K562 (cell line): ENCODE results near the gene MYADML2. TPM values are rescaled to one million over a fixed set of nuclear protein-coding genes. Genes with fewer than 3 reads are reported as not detected.

ENCODE experiments used
- HCFC1 ChIP-seq: IDR thresholded peaks from 2 replicates; pipeline ENCODE4 v1.6.1; 2012; ENCODE audit warnings: low read depth, low read length, improper control_type of control experiment
- IRF2 ChIP-seq: sonication (generic); formaldehyde crosslinking; IDR thresholded peaks from 2 replicates; pipeline ENCODE4 v1.8.1; 2022; ENCODE audit warnings: mild to moderate bottlenecking, missing genetic modification reagents
- MEF2D ChIP-seq: conservative IDR thresholded peaks from 2 replicates; pipeline ENCODE4 v1.6.1; 2016; ENCODE audit warnings: low read depth, missing genetic modification characterization, missing compliant biosample characterization
- SP1 ChIP-seq: sonication (generic); formaldehyde crosslinking; IDR thresholded peaks from 2 replicates; pipeline ENCODE4 v1.8.1; 2022; ENCODE audit warnings: mild to moderate bottlenecking, missing genetic modification reagents
- THRAP3 ChIP-seq: fragments of 450-650 bp; IDR thresholded peaks from 2 replicates; pipeline ENCODE4 v1.6.1; 2016; ENCODE audit warnings: mild to moderate bottlenecking, inconsistent platforms, borderline replicate concordance
- ZBTB40 ChIP-seq, 2 experiments: fragments of 450-650 bp in 1 of 2; sonication (generic) in 1 of 2; formaldehyde crosslinking in 1 of 2; IDR thresholded peaks; 2 replicates each; pipeline versions ENCODE4 v1.7.1 to v1.9.0; 2016 to 2022; ENCODE audit warnings: inconsistent platforms in 1 of 2, mild to moderate bottlenecking in 1 of 2, missing genetic modification reagents in 1 of 2
- ZNF23 ChIP-seq: fragments of 250-450 bp; sonication (Bioruptor Pico); IDR thresholded peaks from 2 replicates; pipeline ENCODE4 v1.4.0; 2020; ENCODE audit warnings: mild to moderate bottlenecking
- ZNF551 ChIP-seq: fragments of 250-450 bp; sonication (Bioruptor Pico); IDR thresholded peaks from 2 replicates; pipeline ENCODE4 v1.5.0; 2021; ENCODE audit warnings: mild to moderate bottlenecking, moderate library complexity
- ZZZ3 ChIP-seq: fragments of 450-650 bp; IDR thresholded peaks from 2 replicates; pipeline ENCODE4 v1.6.1; 2016; ENCODE audit warnings: antibody characterized with exemption, mild to moderate bottlenecking, moderate library complexity
- polyA plus RNA-seq, 8 experiments: library from polyadenylated mRNA; depleted of rRNA in 4 of 8; stranded (reverse) in 5 of 8; unstranded in 3 of 8; fragments of >200 nt; fragmentation: Nextera tagmentation in 2 of 8; fragmentation: Illumina TruSeq in 1 of 8; extraction: Ambion mirVana in 2 of 8; extraction: Trizol in 1 of 8; gene quantifications; 2 replicates each; pipeline versions ENCODE4 v1.2.1 to v1.2.3, GENCODE V29; 2011 to 2014; ENCODE audit warnings: inconsistent platforms in 1 of 8, missing spikeins in 1 of 8
- total RNA-seq, 7 experiments: library from RNA; depleted of rRNA in 6 of 7; stranded (reverse); fragments of >200 nt in 6 of 7; fragmentation: Illumina TruSeq in 2 of 7; extraction: Trizol in 2 of 7; gene quantifications; 2 replicates each; pipeline versions ENCODE4 v1.2.1 to v1.2.3, GENCODE V29; 2011 to 2021; ENCODE audit warnings: low replicate concordance in 1 of 7
- TF ChIP-seq, protein P1 (sequence below): fragments of 450-650 bp; IDR thresholded peaks from 2 replicates; pipeline ENCODE4 v1.6.1; 2018; ENCODE audit warnings: mild to moderate bottlenecking, low read depth; ENCODE audit not compliant: partially characterized antibody
- TF ChIP-seq, protein P2 (sequence below): IDR thresholded peaks from 3 replicates; pipeline ENCODE4 v1.6.1; 2011; ENCODE audit warnings: borderline replicate concordance, mild to moderate bottlenecking; ENCODE audit not compliant: insufficient read length, insufficient read depth
- TF ChIP-seq, protein P3 (sequence below): fragments of 250-450 bp; sonication (Bioruptor Pico); IDR thresholded peaks from 2 replicates; pipeline ENCODE4 v1.5.0; 2020; ENCODE audit warnings: mild to moderate bottlenecking, borderline replicate concordance

The MYADML2 gene
- total and polyA plus RNA-seq, 9 of the 15 experiments (the other 6 are each of a cell fraction or from before 2014, with no cell fraction given) = not detected

- TF ChIP-seq, protein P1, sequence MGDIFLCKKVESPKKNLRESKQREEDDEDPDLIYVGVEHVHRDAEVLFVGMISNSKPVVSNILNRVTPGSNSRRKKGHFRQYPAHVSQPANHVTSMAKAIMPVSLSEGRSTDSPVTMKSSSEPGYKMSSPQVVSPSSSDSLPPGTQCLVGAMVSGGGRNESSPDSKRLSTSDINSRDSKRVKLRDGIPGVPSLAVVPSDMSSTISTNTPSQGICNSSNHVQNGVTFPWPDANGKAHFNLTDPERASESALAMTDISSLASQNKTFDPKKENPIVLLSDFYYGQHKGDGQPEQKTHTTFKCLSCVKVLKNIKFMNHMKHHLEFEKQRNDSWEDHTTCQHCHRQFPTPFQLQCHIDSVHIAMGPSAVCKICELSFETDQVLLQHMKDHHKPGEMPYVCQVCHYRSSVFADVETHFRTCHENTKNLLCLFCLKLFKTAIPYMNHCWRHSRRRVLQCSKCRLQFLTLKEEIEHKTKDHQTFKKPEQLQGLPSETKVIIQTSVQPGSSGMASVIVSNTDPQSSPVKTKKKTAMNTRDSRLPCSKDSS = no peak
- TF ChIP-seq, protein P2, sequence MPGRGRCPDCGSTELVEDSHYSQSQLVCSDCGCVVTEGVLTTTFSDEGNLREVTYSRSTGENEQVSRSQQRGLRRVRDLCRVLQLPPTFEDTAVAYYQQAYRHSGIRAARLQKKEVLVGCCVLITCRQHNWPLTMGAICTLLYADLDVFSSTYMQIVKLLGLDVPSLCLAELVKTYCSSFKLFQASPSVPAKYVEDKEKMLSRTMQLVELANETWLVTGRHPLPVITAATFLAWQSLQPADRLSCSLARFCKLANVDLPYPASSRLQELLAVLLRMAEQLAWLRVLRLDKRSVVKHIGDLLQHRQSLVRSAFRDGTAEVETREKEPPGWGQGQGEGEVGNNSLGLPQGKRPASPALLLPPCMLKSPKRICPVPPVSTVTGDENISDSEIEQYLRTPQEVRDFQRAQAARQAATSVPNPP = no peak
- TF ChIP-seq, protein P3, sequence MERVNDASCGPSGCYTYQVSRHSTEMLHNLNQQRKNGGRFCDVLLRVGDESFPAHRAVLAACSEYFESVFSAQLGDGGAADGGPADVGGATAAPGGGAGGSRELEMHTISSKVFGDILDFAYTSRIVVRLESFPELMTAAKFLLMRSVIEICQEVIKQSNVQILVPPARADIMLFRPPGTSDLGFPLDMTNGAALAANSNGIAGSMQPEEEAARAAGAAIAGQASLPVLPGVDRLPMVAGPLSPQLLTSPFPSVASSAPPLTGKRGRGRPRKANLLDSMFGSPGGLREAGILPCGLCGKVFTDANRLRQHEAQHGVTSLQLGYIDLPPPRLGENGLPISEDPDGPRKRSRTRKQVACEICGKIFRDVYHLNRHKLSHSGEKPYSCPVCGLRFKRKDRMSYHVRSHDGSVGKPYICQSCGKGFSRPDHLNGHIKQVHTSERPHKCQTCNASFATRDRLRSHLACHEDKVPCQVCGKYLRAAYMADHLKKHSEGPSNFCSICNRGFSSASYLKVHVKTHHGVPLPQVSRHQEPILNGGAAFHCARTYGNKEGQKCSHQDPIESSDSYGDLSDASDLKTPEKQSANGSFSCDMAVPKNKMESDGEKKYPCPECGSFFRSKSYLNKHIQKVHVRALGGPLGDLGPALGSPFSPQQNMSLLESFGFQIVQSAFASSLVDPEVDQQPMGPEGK = no peak
- TF ChIP-seq HCFC1 (no peak), SP1 (CRISPR knock-in tag) (no peak; the same call in 1 of the 2 replicates), IRF2 (CRISPR knock-in tag) (no peak), THRAP3 (no peak), ZNF551 (CRISPR knock-in tag) (no peak), ZZZ3 (no peak), MEF2D (tag) (no peak), ZBTB40 (IDR thresholded peaks at IDR 0.05) (no peak), ZBTB40 (CRISPR knock-in tag; IDR thresholded peaks at IDR 0.05) (no peak), ZNF23 (CRISPR knock-in tag) (no peak)
Observed at GRCh38 chr17:81926451-81927151, 20.4 kb downstream of the MYADML2 start (continued).
